Stimulated activated CD4-positive, alpha-beta T cell treated with anti-CD3 and anti-CD28 coated beads, Interleukin-15, amount 100 ng/mL, for 48 hours (primary cell): Measurements from ENCODE around the gene RUSF1.
"Not testable (repeated sequence)": the region's sequence is repeated elsewhere in the genome, so short reads cannot be mapped to it uniquely, and the experiment has no call there.

Source experiments
- DNase-seq, 2 donors: peaks; one replicate each; pipeline ENCODE4 v3.0.0-alpha.2; 2020; ENCODE audit warnings: low read depth in 2 of 2

RUSF1 gene

DNA sequence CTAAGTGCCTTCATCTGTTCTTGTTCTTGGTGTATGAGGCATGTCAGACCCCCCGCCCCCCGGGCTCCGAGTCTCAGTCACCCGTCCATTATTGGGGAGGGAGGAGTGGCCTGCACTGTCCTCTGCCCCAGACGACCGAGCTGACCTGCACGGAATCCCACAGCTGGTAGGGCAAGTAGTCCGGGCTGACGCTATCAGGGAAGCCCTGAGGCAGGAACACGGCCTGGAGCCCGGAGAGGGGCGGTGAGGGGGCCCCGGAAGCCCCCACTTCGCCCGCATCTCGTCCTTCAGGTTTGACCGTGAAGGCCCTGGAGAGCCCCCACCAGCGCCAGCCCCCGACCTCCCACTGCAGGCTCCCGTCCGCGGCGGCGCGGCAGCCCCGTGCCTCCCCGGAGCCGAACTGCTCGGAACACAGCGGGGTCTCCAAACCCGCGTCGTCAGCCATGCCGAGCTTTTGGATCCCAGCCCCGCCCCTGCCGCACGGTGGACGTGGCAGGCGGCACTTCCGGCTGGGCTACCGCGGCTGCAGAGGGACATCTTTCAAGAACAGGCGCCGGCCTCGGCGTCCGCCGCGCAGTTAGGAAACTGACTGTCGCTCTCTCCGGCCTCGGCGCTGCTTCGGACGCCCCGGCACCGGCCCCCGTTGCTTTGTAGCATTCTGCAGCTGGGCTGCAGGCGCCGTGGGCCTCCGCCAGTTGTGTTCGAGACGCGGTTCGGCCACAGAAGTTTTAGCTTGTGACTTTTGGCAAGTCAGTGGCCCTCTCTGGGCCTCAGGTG is at the start of gene RUSF1:
RUSF1 (minus strand) TSS at position 463 of the 777 bp plus-strand sequence; CDS start at position 445, 18 bp downstream.
- peak; percentile 79 to 81 for DNase-seq

DNA sequence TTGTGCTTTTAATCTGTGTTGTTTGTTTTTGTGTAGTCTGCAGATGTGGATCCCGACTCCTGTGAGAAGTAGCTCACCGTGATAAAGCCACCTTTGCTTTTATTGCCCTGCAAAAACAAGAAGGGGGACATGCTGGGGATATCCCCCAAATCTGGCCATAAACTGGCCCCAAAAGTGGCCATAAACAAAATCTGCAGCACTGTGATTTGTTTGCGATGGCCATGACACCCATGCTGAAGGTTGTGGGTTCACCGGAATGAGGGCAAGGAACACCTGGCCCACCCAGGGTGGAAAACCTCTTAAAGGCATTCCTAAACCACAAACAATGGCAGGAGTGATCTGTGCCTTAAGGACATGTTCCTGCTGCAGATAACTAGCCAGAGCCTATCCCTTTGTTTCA is 34.6 kb upstream of the RUSF1 start:
- DNase-seq, result no peak

DNA sequence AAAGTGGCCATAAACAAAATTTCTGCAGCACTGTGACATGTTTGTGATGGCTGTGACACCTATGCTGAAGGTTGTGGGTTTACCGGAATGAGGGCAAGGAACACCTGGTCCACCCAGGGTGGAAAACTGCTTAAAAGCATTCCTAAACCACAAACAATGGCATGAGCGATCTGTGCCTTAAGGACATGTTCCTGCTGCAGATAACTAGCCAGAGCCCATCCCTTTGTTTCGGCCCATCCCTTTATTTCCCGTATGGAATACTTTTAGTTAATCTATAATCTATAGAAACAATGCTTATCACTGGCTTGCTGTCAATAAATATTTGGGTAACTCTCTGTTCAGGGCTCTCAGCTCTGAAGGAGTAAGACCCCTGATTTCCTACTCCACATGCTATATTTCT is 31.6 kb upstream of the RUSF1 start:
- DNase-seq, result not testable (repeated sequence)

DNA sequence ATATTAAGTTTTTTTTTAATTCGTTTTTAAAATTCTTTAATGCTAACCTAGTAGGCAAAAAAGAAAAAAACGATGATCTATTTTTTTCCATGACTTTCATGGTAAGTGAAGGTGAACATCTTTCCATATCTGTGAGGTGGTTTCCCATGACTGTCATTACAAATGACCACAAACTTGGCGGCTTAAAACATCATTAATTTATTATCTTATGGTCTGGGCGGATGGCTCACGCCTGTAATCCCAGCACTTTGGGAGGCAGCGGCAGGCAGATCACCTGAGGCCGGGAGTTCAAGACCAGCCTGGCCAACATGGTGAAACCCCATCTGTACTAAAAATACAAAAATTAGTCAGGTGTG is 30.0 kb upstream of the RUSF1 start:
- not testable (repeated sequence) for DNase-seq

DNA sequence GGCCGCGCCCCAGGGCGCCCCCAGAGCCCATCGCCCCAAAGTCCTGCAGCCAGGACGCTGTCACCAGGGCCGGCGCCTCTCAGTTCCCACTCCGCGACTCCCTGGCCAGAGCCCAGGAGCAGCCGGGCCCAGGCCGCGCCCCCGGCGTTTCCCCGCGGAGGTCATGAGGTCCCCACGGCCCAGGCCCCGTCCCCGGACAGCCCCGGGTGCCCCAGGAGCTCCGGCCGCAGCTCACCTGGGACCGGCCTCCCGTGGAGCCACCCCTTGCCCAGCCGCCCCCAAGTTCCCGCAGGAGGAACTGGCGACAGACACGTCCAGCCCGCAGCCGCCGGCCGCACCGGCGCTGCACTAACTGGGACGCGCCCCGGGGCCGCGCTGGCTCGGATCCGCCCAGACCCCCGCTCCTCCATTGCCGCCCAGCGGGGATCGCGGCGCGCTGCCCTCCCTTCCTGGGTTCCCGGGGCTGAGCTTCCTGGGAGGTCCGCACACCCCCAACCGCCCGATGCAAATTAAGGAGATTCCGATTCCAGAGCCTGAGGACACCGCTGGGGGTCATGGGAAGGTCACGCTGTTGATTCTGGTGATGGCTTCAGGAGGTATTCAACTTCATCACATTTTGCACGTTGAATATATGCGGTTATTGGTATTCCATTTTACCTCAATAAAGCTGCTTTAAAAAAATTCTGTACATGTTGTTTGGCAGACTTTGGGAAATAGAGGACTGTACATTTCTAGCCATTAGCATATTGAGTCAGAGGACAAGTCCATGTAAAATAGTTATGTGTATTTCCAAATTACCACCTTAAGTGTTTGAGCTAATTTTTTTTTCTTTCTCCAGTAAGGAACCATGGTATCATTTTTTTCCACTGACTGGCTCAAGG is 29.4 kb upstream of the RUSF1 start:
- no peak for DNase-seq

DNA sequence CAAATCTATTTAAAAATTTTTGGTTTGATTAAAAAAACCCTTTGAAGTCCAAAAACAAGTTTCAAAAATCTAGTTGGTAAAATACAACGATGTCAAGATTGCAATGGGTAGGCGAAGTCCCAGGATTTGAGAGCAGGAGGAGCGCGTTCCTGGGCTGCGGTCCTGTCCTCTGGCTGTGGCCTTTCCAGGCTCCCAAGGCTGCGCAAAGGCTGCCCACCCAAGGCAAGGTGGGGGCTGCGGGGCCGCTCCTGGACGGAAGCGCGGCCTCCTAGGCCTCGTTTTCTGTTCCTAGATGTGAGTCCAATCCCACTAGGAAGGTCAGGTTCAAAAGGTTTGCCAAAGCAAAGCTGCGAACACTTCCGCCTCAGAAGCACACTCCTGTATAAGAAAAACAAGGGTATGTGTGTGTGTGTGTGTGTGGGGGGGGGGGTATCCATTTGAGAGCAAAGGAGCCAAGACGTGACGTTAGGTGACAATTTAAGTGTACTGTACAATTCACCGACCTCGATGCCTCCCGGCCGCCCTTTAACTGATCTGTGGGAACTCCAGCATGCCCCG is 28.7 kb upstream of the RUSF1 start:
- no peak for DNase-seq

DNA sequence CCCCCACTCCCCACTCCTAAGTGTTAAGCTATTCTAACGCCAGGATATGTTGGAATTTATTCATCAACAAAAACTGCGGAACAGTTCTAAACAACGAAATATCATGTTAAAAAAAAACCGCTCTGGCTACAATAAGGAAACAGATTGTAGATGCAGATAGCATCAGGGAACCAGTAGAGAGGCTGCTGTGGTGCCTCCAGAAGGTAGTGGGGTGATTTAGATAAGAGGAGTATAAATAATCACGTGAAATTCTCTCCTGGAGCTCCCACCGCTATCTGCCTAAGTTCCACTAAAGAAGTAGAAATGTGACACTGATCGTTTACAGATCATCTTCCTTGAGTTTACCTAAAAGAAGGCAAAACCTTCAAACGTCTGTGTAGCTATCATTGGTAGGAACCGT is 27.5 kb upstream of the RUSF1 start:
- DNase-seq, result no peak

DNA sequence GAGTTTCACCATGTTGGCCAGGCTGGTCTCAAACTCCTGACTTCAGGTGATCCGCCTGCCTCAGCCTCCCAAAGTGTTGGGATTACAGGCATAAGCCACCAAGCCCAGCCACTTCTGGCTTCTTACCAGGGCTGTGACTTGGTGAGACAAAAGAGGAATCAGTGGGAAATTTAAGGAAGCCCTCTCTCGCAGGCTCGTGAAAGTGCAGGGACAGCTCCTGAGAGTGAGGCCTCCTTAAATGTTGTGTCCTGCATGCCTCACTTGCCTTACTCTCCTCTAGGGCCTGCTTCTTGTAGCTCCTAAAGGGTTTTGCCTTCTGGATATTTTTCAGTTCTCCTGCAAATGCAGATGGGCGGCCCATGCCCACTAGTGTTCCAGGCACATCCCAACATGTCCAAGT is 24.7 kb upstream of the RUSF1 start:
- no peak for DNase-seq

DNA sequence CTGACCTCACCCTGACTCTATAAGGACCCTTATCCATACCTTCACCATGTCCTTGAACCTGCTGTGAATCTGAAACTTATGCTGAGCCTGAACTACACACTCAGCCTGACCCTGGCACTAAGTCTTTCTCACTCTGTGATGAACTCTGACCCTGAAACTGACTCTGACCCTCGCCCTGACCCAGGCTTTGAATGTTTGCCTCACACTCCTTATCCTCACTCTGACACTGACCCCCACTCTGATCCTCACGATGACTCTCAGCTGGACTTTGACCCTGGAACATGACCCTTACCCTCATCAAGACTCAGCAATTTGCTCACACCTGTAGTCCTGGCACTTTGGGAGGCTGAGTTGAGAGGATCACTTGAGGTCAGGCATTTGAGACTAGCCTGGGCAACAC is 23.9 kb upstream of the RUSF1 start:
- no peak for DNase-seq

DNA sequence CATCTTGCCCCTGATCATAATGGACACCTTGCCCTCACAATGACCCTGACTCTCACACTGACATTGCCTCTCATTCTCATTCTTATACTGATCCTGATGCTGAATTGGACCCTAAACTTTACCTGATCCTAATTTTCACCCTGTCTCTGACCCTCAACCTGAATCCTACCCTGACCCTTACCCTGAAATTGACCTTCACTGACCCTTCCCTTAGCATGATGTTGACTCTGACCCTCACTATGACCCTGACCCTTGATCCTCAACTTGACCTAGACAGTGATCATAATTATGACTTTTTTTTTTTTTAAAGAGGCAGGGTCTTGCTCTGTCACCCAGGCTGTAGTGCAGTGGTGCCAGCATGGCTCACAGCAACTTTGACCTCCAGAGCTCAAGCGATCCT is 22.9 kb upstream of the RUSF1 start:
- DNase-seq, result no peak

DNA sequence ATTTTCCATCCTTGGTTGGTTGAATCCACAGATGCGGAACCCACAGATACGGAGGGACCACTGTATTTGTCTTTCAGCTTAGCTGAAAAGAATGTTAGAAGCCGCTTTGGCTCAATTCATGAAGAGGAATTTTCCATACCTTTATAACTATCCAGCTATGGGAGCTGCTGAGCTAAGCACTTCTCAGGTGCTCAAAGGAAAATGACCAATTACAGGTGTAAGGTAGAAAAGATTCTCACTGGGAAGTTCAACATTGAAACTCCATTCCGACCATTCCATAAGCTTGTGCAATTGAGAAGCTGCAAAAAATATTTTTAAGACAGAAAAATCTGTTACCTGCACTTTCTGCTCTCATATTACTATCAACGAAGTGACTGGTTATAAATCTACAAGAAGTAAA is 22.2 kb upstream of the RUSF1 start:
- no peak for DNase-seq

DNA sequence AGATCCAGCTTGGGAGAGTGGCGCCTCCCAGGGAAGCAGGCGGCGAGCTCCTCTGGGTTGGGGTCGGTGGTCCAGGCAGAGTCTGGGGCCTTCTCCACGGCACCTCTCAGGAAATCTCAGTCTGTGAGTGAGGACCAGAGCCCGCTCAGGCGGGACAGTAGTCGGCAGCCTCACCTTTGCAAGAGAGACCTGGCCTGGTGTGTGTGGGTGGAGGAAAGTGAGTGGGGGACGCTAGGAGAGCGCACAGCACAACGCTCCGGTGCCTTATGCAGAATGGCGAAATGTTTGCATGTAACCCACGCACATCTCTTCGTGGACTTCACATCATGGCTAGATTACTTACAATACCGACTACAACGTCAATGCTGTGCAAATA is 21.7 kb upstream of the RUSF1 start:
- DNase-seq, result no peak

DNA sequence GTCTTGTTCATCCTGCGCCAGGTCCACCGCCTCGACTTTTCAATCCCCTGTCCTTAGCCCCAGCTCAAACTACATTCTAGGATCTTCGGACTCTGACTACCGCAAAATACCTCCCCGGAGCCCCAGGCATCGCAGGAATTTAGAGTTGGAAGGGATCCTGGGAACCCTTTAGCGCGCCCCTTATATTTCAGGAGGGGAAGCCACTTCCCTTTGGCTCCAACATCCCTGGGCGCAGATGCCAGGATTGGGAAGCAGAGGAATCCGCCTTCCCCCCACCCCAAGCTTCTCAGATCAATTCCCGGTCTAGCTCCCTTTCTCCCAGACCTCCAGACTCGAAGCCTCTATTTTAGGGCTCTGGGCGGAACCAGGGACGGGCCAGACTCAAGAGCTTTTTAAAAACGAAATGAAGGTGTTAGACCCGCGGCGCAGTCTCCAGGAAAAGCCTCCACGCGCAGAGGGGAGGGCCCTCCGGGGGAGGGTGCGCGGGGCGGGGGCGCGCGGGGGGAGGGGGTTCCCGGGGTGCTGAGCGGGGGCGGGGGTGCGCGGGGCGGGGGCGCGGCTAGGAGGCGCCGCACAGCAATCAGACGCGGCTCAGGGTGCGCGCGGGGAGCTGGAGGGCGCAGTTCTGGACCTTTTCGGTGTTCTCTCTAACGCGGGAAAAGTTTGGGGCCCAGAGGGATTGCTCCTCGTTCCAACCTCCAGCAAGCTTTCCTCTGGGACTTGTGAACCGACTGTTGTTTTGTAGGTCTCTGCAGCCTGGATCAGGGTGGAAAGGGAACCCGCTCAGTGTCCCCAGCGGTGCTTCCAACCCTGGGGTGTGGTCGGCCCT is 21.1 kb upstream of the RUSF1 start:
- DNase-seq, result no peak

DNA sequence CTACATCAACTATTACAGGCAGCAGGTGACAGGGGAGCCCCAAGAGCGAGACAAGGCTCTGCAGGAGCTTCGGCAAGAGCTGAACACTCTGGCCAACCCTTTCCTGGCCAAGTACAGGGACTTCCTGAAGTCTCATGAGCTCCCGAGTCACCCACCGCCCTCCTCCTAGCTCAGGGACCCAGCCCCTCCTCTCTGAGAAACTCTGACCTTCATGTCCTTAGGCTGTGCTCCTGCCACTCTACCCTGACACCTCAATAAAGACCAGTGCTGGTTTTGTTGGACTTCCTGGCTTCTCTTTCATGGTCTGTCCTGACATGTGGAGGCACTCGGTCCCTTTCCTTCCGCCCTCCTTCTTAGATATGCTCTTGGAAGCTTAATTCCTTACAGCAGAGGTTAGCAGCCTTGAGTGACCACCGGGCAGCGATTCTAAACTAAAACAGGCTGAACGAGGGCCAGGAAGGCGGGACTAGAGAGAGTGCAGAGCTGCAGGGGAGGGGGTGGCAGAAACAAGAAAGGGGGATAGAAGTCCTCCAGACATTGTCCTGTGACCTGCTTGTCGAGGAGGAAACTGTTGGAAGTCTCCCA is 20.4 kb upstream of the RUSF1 start:
- DNase-seq, result no peak

DNA sequence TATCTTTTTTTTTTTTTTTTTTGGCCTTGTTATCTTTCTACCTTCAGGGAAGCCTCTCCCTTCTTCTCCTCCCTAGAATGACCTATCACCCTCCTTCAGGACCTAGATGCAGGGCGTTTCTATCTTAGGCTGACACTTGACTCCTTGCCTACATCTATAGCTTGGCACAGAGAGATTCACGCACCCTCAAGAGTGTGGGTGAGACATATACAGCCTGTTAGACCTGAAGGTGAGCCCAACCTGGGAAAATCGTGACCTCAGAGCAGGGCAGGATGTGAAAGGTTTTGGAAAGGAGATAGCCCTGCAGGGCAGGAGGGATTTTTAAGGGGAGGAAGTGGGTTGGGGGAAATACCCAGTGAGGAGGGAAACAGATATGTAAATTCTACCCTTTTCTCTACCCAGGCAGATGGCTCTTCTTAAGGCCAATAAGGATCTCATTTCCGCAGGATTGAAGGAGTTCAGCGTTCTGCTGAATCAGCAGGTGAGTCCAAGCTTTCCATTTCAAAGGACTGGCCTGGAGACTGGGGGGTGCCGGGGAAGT is 19.6 kb upstream of the RUSF1 start, which contains the start of gene AHSP:
AHSP (plus strand) TSS at position 167 of the 541 bp plus-strand sequence; CDS start at position 407, 240 bp downstream.
- DNase-seq, result no peak

DNA sequence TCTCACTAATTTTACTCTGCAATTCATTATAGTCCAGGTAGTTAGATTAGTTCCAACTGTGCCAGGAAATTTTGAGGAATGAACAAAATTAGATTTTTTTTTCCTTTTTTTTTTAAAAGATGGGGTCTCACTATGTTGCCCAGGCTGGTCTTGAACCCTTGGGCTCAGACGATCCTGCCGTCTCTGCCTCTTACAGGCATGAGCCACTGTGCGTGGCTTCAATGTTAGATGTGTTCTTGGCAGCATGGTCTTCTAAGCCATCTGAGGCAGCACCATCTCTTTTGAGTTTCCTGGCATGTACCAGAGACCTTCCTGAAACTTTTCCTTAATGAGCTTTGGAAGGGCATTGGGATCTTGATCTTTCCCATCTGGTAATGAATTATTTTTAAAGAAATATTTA is 16.9 kb upstream of the RUSF1 start:
- DNase-seq, result no peak

DNA sequence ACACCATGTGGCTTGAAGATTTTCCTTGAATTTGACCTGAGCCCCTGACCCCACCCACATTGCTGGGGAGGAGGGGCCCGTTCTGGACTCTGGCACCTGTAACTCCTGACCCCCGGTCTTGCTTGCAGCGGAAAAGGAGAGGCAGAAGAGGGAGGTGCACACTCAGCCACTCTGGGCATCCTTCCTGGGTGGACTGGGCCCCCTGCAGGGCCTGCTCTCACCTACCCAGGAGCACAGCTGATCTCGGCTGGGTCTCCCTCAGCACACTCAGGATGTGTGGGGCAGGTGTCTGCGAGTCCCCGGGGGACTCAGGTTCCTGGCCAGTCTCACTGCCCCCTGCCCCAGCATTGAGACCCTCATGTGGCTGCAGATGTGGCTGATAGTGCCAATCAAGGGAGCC is 15.6 kb upstream of the RUSF1 start:
- not testable (repeated sequence) for DNase-seq

DNA sequence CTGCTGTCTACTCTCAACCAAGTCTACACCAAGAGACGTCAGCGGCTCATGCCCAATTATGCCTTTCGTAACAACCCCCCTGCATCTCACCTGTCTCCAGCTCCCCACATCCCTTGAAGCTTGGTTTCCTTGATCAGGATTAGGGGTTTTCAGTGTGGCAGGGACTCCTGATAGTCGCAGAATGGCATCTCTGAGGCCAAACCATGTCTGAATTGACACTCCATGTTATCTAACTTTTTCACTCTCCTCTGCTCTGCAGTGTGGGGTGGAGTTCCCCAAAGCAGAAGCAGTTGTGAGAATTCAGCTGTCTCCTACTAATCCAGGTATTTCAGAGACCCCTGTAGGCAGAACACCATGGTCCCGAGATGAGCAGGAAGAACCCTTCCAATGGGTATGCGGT is 13.9 kb upstream of the RUSF1 start:
- no peak for DNase-seq

DNA sequence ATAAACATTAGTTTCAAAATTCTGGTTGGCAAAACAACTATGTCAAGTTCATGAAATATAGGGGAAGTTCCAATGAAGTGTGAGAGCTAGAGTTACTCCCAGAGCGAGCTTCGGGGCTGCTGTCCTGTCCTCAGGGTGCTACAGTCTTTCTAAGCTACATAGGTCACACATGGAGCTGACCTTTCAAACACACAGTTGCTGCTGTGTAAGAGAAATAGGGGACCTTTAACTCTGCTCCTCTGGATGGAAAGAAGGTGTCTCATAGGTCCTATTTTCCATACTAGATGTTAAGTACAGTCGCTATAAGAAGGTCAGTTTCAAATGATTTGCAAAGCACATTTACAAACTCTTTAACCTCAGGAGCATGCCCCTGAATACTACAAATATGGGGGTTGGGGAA is 13.2 kb upstream of the RUSF1 start:
- DNase-seq, result no peak

DNA sequence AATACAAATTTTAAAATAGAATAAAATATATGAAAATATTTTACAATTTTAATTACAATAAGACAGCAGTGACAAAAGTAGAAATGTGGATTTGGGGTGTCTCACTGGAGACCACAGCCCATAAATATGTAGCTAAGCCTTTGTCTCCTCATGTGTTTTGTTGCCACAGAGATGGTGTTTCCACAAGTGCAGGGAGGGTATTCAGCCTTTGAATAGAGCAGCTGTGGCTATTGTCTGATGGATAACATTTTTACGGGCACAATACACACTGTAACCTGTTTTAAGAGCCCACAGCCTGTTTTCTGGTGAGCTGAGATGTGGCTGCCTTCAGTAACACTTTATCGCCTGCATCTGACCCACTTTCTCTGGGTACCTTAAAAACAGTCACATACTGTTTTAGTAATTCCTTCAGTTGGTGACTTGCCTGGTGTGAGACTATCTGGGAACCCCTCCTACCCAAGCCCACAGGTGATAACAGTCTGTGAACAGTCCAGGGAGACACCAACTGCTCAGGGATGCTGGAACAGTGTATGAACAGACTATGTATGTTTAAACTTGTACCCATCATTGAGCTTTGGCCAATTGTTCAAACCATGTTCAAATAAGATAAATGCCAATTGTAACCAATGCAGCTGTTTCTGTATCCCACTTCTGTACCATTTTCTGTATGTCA is 11.7 kb upstream of the RUSF1 start:
- DNase-seq, result no peak
